SJSA1 (cell line): ENCODE measurements around the gene SLC25A29. TPM values are rescaled to one million over a fixed set of nuclear protein-coding genes. Genes with fewer than 3 reads are reported as not detected.

ENCODE experiments used
- DNase-seq, 2 experiments: peaks; one replicate each; pipeline ENCODE4 v3.0.0-alpha.2; 2015 to 2020; ENCODE audit warnings: low spot score in 2 of 2, low read depth in 1 of 2
- H3K27ac ChIP-seq: fragments of 250-450 bp; sonication (Bioruptor Pico); 2 replicates; pipeline ENCODE4 v1.5.1; 2020; ENCODE audit warnings: mild to moderate bottlenecking, moderate library complexity
- H3K27me3 ChIP-seq: fragments of 250-450 bp; sonication (Bioruptor Pico); replicated peaks from 2 replicates; pipeline ENCODE4 v1.5.1; 2020; ENCODE audit warnings: mild to moderate bottlenecking, moderate library complexity
- H3K36me3 ChIP-seq: fragments of 250-450 bp; sonication (Bioruptor Pico); 2 replicates; pipeline ENCODE4 v1.5.1; 2020; ENCODE audit warnings: mild to moderate bottlenecking
- H3K4me1 ChIP-seq: fragments of 250-450 bp; sonication (Bioruptor Pico); replicated peaks from 2 replicates; pipeline ENCODE4 v1.6.1; 2021; ENCODE audit warnings: mild to moderate bottlenecking
- H3K4me3 ChIP-seq: fragments of 250-450 bp; sonication (Bioruptor Pico); 2 replicates; pipeline ENCODE4 v1.5.1; 2020; ENCODE audit warnings: mild to moderate bottlenecking
- H3K9me3 ChIP-seq: fragments of 250-450 bp; sonication (Bioruptor Pico); replicated peaks from 2 replicates; pipeline ENCODE4 v1.5.1; 2020; ENCODE audit warnings: mild to moderate bottlenecking
- total RNA-seq: library from RNA; depleted of rRNA; stranded (reverse); fragments of >200 nt; shearing (Covaris generic); gene quantifications from 2 replicates; pipeline ENCODE4 v1.2.3, GENCODE V29; 2014; rRNA removed

The SLC25A29 gene
- total RNA-seq, 1 experiment from 2014 or later = 22.3 TPM

- no peak overlapping the region for H3K4me3 ChIP-seq
- H3K36me3 ChIP-seq = peaks cover 13% of the 10 kb centered on the region
- no peak overlapping the region for H3K27ac ChIP-seq
- H3K9me3 ChIP-seq = no peaks in the 10 kb centered on the region
- no peaks in the 10 kb centered on the region for H3K27me3 ChIP-seq
- DNase-seq = no peak
- no peaks in the 10 kb centered on the region for H3K4me1 ChIP-seq
Observed at GRCh38 chr14:100250732-100251465, 55.3 kb downstream of the SLC25A29 start.

DNA sequence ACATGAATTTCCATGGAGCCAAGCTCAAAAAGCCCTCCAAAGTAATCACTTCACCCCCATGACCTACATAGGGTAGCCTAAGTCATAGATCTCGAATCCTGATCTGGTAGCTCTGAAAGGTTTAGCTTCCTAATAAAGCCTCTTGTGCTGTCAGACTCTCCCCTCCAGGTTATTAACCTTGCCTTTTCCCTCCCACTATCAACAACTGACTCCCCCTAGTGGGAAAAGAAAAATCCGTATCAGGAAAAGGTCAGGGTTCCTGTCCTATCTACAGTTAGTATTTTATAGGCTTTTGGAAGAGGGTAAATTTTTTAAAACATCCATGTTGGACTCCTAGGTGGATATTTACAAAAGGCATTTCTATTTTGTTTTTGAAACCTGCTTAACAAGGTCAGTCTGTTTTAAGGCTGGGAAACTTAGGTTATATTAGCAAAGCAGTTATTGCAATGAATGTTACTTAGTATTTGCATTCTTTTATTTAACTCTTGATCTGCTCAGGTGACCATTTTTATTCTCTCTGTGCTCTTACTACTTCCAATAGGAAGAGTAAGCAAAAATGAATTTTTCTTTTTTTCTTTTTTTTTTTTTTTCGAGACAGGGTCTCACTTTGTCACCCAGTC lies 59.3 kb downstream of the SLC25A29 start:
- Histone ChIP-seq H3K27ac (no peak overlapping the region), H3K4me1 (no peaks in the 10 kb centered on the region; the same call in 1 of the 2 replicates), H3K36me3 (peaks cover 24% of the 10 kb centered on the region), H3K27me3 (no peaks in the 10 kb centered on the region), H3K9me3 (no peaks in the 10 kb centered on the region), H3K4me3 (no peak overlapping the region)
- peak in 1 of 2 experiments; percentile 42 for DNase-seq

DNA sequence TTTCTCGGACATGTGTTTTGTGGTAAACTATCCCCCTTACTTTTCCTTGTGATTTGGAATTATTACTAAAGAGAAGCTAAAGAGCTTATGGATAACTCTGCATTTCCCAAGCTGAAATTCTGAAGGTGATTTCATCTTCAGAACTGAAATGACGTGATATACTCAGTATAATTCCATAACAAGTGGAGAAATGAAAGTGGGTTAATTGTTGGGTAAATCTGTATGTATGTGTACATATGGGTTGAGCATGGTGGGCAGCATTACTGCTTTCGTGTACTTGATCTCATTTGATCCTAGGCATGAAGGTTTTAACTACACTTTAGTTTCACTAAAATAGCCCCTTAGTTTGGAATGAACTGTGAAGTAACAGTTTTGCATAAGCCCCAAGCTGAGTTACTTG lies 63.2 kb downstream of the SLC25A29 start:
- Histone ChIP-seq H3K4me1 (peaks cover 3% of the 10 kb centered on the region; the same call in 1 of the 2 replicates), H3K27ac (no peak overlapping the region), H3K9me3 (0 out of 2 replicates have a peak, but pooled peaks cover 7% of the 10 kb centered on the region), H3K27me3 (no peaks in the 10 kb centered on the region), H3K36me3 (peaks cover 37% of the 10 kb centered on the region), H3K4me3 (no peak overlapping the region)
- DNase-seq = no peak

DNA sequence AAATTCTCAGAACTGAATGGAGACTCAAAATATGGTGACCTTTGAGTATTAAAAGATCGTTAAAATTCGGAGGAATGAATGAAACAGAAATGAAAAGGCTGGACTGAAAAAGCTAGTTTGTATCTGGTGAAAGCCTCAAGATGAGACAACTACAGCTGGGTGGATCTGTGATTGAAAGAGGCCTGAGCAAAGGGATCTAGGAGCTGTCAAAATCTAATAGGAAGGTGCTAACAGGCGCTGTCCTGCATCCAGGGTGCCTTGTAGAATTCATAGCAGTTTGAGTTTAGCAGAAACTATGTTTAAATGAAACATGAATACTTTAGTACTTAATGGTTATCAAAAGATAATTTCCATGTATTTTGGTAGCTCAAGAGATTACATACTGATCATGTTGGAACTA lies 65.0 kb downstream of the SLC25A29 start:
- peaks cover 48% of the 10 kb centered on the region for H3K36me3 ChIP-seq
- peak in 1 of 2 experiments; percentile 17 for DNase-seq
- peak overlapping the region; percentile 57 for H3K27ac ChIP-seq
- peaks cover 12% of the 10 kb centered on the region for H3K4me1 ChIP-seq
- H3K27me3 ChIP-seq = no peaks in the 10 kb centered on the region
- peak overlapping the region; percentile 98 for H3K4me3 ChIP-seq
- H3K9me3 ChIP-seq = 0 out of 2 replicates have a peak, but pooled peaks cover 7% of the 10 kb centered on the region

Other genes starting within 250 kb of the SLC25A29 start
- 10.8 and 11.0 TPM in 2 replicates for gene EVL, start 241.0 kb downstream of the SLC25A29 start, total RNA-seq
- not detected in 2 replicates for gene DEGS2, start 146.8 kb downstream of the SLC25A29 start, total RNA-seq
- 41.1 and 49.0 TPM in 2 replicates for gene YY1, start 67.3 kb downstream of the SLC25A29 start, total RNA-seq
- gene SLC25A47, start 16.9 kb upstream of the SLC25A29 start, total RNA-seq = not detected in 2 replicates
- gene WDR25, start 70.0 kb upstream of the SLC25A29 start, total RNA-seq = 10.7 and 11.5 TPM in 2 replicates